Forelimb muscle (tissue), 1 donor: ENCODE data around the gene PDE4B. TPM values are rescaled to one million over a fixed set of nuclear protein-coding genes. Genes with fewer than 3 reads are reported as not detected.
"Not testable (repeated sequence)": the region's sequence is repeated elsewhere in the genome, so short reads cannot be mapped to it uniquely, and the experiment has no call there.

Source experiments
- DNase-seq: peaks from one replicate; pipeline ENCODE4 v3.0.0-alpha.2; 2013; ENCODE audit warnings: low read depth
- polyA plus RNA-seq: library from polyadenylated mRNA; unstranded; fragments of 120-200 nt; gene quantifications from one replicate; pipeline ENCODE4 v1.2.1, GENCODE V29; 2013; ENCODE audit not compliant: insufficient read length

PDE4B gene
- polyA plus RNA-seq, 1 donor = 16.7 TPM

GRCh38 chr1:66134004-66134403 lies 341.3 kb downstream of the PDE4B start:
- no peak for DNase-seq

GRCh38 chr1:66135161-66135560 lies 342.5 kb downstream of the PDE4B start:
- no peak for DNase-seq

GRCh38 chr1:66136423-66136822 lies 343.7 kb downstream of the PDE4B start:
- DNase-seq = not testable (repeated sequence)

GRCh38 chr1:66137235-66137634 lies 344.5 kb downstream of the PDE4B start:
- no peak for DNase-seq

GRCh38 chr1:66138613-66139012 lies 345.9 kb downstream of the PDE4B start:
- DNase-seq = no peak

- DNase-seq = no peak
Observed at GRCh38 chr1:66140072-66140471, 347.4 kb downstream of the PDE4B start.

- no peak for DNase-seq
Observed at GRCh38 chr1:66143651-66144050, 351.0 kb downstream of the PDE4B start.

GRCh38 chr1:66147226-66147835 lies 354.6 kb downstream of the PDE4B start:
- no peak for DNase-seq

- no peak for DNase-seq
Observed at GRCh38 chr1:66152034-66152433, 359.3 kb downstream of the PDE4B start.

GRCh38 chr1:66154394-66154793 lies 361.7 kb downstream of the PDE4B start:
- DNase-seq = no peak

GRCh38 chr1:66156144-66156543 lies 363.4 kb downstream of the PDE4B start:
- DNase-seq = no peak

- DNase-seq = no peak
Observed at GRCh38 chr1:66159800-66160199, 367.1 kb downstream of the PDE4B start.

- no peak for DNase-seq
Observed at GRCh38 chr1:66160719-66161118, 368.0 kb downstream of the PDE4B start.

GRCh38 chr1:66166753-66167152 lies 374.1 kb downstream of the PDE4B start:
- DNase-seq = no peak

- DNase-seq = no peak
Observed at GRCh38 chr1:66167267-66167666, 374.6 kb downstream of the PDE4B start.

- no peak for DNase-seq
Observed at GRCh38 chr1:66168467-66168887, 375.8 kb downstream of the PDE4B start.

- DNase-seq = no peak
Observed at GRCh38 chr1:66168948-66169671, 376.4 kb downstream of the PDE4B start.

GRCh38 chr1:66172272-66172671 lies 379.6 kb downstream of the PDE4B start:
- no peak for DNase-seq

GRCh38 chr1:66175098-66175497 lies 382.4 kb downstream of the PDE4B start:
- DNase-seq = no peak

GRCh38 chr1:66175581-66175980 lies 382.9 kb downstream of the PDE4B start:
- no peak for DNase-seq

- DNase-seq = no peak
Observed at GRCh38 chr1:66176012-66176715, 383.5 kb downstream of the PDE4B start.

- DNase-seq = no peak
Observed at GRCh38 chr1:66176832-66177231, 384.1 kb downstream of the PDE4B start.

GRCh38 chr1:66177510-66177909 lies 384.8 kb downstream of the PDE4B start:
- no peak for DNase-seq
